DMS79 treated with DMSO at 0.1 percent for 48 hours (cell line): ENCODE data around the gene SIRPB2.

Source experiments
- DNase-seq: peaks from one replicate; lab custom pipeline; 2025; lab: John Stamatoyannopoulos, UW

The SIRPB2 gene

GRCh38 chr20:1491281-1491840 lies at the start of gene SIRPB2:
TSS of gene SIRPB2 (minus strand) at chr20:1491420. CDS start at chr20:1491359, 61 bp downstream.
- DNase-seq: no peak

- DNase-seq: no peak
Observed at GRCh38 chr20:1539816-1540419, 48.7 kb upstream of the SIRPB2 start.

DNA sequence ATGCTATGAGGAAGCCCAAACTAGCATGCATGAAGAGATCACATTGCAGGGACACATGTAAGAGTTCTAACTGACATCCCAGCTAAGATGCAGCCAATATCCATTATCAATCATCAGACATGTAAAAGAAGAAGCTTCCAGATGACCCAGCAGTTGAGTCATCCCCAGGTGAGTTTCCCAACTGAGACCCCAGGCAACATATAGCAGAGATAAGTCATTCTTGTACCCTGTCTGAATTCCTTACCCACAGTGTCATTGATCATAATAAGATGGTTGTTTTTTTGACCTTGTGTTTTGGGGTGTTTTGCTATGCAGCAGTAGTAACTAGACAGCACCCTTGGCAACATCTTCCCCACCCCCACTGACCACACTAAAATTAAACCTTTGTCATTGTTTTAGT lies 47.4 kb upstream of the SIRPB2 start:
- DNase-seq: no peak

DNA sequence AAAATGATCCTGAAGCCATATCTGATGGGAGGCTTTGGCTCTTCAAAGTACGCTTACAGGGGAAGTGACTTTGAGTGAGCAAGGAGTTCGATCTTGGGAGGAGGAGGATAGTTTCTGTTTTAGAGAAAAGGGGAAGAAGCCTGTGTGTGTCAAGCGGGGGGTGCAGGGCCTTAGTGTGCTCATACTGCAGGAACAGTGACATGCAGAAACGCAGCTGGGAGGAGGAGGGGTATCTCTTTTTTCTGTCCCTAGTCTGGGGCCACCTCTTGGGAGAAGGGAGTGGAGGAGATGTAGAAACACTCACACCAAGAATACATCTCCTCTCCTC lies 46.5 kb upstream of the SIRPB2 start:
- no peak for DNase-seq

DNA sequence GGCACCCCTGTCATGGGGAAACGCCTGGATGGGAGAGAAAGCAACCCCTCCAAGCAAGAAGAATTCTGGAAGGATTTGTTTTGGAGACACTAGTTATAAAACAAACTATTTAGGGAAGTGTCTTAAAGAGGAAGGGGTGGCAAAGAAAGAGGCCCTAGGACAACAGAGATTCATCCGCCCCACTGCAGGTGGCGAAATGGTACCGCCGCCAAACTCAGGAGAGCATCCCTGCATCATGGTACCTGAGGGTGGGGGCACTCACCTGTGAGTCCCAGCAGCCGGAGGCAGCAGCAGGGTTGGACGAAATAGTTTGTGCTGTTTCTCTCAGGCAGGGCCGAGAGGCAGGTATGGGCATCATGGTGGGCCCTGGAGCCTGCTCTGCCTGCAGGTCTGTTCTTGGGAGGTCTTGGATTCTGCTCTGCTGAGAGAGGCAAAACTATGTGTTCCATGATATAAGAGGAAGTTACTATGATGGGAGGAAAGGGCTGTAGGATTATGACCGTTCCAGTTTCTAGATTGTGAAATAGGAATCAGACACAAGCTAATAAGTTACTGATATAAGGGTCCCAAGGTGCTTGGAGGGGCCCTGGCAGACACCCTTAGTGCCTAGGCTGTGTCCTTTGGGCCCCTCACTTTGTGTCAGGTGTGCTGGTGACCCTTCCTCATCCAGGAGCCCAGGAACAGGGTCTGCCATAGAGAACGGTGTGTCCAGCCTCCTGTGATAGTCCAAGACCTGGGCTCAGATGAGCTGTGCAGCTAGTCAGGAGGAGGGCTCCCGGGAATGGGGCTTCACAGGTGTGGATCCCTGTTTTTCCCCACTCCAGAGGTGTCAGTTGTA lies 45.9 kb upstream of the SIRPB2 start:
- DNase-seq: no peak

GRCh38 chr20:1535420-1536175 lies 44.4 kb upstream of the SIRPB2 start:
- no peak for DNase-seq

DNA sequence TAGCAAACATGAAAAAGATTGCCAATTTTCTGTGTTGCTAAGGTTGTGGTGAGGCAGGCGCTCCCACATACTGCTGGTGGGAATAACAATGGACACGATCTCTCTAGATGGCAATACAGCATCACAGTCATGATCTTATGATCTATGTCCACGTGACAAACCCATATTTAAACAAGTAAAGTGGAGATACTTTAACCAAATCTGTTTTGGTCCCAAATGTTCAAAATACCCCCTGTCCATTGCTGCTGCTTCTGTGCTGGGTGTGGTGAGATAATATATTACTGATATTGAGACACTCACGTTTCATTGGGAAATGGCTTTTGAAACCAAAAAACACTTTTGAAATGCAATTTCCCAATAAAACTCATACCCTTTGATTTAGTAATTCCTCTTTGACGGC lies 43.3 kb upstream of the SIRPB2 start:
- no peak for DNase-seq

DNA sequence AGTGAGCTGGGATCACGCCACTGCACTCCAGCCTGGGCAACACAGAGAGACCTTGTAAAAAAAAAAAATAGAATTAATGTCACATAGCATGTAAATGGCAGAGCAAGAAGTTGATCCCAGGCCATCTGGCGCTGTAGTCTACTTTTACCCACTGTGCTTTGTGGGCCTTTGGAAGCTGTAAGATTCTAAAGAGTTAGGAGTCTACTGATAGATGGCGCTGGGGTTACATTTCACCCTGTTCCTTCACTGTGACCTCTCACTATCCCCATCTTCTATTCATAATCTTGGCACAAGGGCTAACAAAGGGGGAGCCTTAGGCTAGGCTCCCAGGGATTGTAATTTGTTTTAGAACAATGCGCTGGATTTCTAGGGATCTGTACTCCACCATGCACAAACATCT lies 41.8 kb upstream of the SIRPB2 start:
- DNase-seq: no peak

GRCh38 chr20:1528811-1529210 lies 37.6 kb upstream of the SIRPB2 start:
- no peak for DNase-seq

DNA sequence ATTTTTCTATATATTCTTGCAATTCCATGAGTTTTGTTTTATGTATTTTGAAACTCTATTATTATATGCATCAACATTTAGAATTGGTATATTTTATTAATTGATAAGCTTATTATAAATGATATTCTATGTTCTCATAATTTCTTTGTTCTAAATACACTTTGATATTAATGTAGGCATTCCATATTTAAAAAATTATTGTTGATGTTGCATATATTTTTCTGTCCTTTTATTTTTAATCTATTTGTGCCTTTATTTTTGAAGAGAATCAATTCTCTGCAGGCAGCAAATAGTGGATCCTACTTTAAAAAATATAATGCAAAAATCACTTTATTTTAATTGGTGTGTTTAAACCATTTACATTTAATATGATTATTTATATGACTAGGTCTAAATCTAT lies 36.7 kb upstream of the SIRPB2 start:
- no peak for DNase-seq

DNA sequence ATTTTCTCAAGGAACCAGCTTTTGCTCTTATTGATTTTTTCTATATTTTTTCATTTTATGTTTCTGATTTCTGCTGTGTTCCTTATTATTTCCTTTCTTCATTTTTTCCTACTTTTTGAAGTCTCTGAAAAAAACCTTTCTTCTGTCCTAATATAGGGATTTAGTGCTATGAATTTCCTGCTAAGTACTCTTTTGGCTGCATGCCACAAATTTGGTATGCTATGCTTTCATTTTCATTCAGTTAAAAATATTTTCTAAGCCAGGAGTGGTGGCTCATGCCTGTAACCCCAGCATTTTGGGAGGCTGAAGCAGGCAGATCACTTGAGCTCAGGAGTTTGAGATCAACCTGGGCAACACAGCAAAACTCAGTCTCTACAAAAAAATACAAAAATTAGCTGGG lies 35.7 kb upstream of the SIRPB2 start:
- DNase-seq: no peak

DNA sequence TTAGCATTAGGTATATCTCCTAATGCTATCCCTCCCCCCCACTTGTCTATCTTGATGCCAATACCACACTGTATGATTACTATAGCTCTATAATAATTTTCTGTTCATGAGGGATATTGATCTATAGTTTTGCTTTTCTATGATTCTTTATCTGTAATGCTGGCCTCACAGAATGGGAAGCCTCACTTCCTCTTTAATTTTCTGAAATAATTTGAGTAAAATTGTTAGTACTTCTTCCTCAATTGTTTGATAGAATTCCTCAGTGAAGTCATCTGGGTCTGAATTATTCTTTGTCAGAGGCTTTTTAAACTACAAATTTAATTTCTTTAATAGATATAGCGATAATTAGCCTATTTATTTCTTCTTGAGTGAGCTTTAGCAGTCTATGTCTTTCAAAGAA lies 35.1 kb upstream of the SIRPB2 start:
- DNase-seq: no peak

- no peak for DNase-seq
Observed at GRCh38 chr20:1524004-1524403, 32.8 kb upstream of the SIRPB2 start.

DNA sequence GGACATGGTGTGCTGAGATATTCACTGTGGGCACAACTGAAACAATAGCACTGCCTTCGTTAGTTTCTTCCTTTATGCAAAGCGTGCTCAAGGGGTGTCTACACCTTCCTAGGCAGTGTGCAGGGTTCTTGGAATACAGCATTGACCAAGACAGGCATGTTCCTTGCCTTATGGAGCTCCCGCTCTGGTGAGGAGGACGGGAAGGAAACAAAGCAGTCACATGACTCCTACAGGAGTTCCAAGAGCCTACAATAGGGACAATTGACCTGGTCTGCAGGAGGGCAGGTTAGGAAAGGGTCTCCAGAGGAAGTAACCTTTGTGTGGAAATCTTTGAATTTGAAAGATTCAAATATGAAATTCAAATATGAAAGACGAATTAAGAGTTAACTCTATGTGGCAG lies 25.8 kb upstream of the SIRPB2 start:
- DNase-seq: no peak

DNA sequence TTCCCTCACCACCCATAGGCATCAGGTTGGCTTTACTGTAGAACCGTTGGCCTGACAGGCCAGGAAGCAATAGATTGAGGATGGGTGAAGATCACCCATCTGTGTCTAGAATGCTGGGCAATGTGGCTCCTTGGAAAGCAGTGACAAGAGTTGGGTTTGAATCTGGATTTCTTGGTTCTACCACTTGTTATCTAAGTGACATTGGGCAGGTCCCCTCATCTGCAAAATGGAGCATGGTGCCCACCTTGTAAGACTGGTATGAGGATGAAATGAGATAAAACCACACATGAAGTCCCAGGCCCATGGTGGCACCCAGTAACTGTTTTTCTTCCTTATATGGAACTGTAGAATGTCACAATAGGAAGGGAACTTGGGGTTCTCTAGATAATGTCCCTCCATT lies 22.6 kb upstream of the SIRPB2 start:
- no peak for DNase-seq

DNA sequence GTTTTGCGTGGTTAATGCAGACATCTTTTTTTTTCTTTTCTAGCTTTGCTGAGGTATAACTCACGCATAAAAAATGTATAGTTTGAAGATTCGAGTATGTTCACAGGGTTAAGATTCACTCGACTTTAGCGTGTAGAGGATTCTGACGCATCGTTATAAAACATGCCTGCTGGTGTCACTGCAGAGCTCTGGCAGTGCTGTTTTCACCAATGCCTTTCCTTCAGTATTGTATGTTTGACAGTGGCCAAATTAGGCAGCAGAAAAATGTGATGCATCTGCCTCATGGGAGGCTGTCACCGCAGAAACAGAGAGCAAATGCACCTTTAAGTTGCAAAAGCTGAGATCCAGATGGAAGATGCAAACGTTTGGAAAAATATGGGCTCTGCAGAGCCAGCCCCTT lies 18.0 kb upstream of the SIRPB2 start:
- no peak for DNase-seq

DNA sequence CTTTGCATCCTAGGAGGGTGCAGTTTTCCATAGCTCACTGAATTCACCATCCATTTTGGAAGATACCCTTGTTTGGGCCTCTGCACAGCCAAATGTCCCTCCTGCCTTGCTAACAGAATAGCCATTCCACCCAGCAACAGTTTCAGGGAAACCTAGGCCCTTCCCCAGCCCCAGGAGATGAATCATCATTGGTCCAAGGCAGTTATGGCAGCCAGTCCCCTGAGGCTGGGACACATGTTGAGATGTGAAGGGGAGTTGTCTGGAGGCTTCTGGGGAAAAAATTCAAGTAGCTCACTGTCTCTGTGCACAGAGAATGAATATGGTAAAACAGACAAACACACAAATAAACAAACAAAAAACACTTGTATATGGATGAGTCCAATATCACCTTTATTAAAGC lies 17.4 kb upstream of the SIRPB2 start:
- no peak for DNase-seq

DNA sequence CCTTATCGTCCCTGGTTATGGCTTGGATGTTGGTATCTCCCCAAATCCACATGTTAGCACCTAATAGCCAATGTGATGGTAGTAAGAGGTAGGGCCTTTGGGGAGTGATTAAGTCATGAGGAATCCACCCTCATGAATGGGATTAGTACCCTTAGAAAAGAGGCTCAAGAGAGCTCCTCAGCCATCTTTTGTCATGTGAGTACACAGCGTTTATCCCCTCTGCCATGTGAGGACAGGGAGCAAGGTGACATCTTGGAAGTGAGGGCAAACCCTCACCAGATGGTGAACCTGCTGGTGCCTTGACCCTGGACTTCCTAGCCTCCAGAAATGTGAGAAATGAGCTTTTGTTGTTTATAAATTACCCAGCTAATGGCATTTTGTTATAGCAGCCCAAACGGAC lies 16.1 kb upstream of the SIRPB2 start:
- no peak for DNase-seq

GRCh38 chr20:1505871-1506270 lies 14.7 kb upstream of the SIRPB2 start:
- no peak for DNase-seq

DNA sequence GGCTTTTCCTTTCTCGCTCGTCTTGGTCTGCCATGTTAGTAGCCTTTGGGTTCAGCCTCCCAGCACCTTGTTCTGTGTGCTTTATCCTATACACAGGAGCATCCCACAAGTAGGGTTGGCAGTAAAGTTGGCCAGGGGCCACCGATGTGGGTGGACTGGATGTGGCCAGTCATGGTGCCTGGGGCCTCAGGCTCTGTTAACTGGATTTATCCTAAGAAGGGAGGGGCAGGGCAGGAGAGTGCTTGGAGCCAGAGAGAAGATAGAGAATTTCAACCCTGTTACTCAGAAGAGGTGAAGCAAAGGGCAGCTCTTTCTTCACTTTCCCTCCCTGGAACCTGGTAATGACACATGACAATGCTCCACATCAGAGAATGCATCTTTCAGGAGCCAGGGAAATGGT lies 14.1 kb upstream of the SIRPB2 start:
- DNase-seq: no peak

DNA sequence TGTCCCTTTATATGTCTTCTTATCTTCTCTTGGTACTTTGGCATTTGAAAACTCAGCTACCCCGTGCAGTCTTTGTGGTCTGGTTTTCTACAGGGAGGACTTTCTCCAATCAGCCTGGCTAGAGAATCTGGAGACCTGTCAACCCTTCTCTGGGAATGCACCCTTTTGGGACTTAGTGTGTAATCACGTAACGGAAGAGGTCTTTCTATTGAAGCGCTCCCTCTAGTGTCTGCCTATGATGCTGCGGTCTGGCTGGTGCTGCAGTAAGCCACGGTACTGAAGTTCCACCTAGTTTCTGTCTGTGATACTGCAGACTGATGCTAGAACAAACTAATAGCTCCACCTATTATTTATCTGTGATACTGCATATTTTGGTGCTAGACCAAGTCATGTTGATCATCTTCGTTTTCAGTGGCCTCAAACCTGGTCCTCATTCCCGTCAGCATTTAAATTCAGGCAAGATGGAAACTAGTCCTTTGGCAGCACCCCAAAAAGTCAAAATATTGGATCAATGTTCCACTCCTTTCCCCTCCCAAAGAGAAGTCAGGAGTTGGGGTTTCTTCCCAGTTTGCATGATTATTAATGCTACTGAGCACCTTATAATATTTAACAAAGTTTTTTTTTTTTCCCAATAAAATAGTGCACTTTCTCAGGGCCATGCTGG lies 12.5 kb upstream of the SIRPB2 start:
- DNase-seq: peak; percentile 22

GRCh38 chr20:1500496-1500895 lies 9.3 kb upstream of the SIRPB2 start:
- DNase-seq: no peak
